Activated naive CD8-positive, alpha-beta T cell treated with anti-CD3 and anti-CD28 coated beads, Interleukin-2, amount 50 U/mL, for 16 hours (primary cell): Measurements from ENCODE around the gene ADGRG6.

ENCODE experiments used
- DNase-seq: peaks from one replicate; pipeline ENCODE4 v3.0.0-alpha.2; 2020; ENCODE audit warnings: low read depth, low spot score

ADGRG6 gene

DNA sequence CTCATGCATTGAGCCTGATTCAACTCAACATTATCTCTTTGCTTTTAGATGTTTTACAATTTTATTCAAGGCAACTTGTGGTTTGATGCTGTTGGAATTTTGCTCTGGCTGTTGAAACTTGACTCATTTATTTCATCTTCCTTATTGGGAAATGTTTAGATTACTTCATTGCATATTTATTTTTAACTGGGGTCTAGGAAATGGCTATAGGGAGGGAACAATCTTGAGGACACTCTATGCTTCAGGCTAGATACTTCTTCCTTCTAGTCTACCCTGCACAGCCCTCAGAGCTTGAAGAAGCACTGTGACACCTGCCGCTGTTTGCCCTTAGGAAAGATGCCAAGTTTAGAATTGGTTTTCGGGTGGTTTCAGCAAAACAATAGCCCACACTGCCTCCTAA, 183.4 kb downstream of the ADGRG6 start:
- no peak for DNase-seq

GRCh38 chr6:142489722-142490610, 188.2 kb downstream of the ADGRG6 start:
- DNase-seq = no peak
